Measurements from ENCODE around the gene SOAT1. TPM values are rescaled to one million over a fixed set of nuclear protein-coding genes. Genes with fewer than 3 reads are reported as not detected.
"Not testable (repeated sequence)": the region's sequence is repeated elsewhere in the genome, so short reads cannot be mapped to it uniquely, and the experiment has no call there.

The SOAT1 gene
- total and polyA plus RNA-seq, 2 of the 8 experiments (the other 6 are each of a cell fraction or from before 2014, with no cell fraction given): 2.7 to 4.7 TPM

- TF ChIP-seq KDM5A (IDR thresholded peaks at IDR 0.05; ENCODE audit: low read length) (no peak), BACH1 (IDR thresholded peaks at IDR 0.05; ENCODE audit: low read length) (no peak), SIRT6 (IDR thresholded peaks at IDR 0.05; ENCODE audit: low read length) (no peak), CTBP2 (IDR thresholded peaks at IDR 0.05; ENCODE audit: borderline replicate concordance, insufficient read depth, insufficient read length, low read length) (no peak), SUZ12 (IDR thresholded peaks at IDR 0.05; ENCODE audit: low read length) (no peak), CREB1 (IDR thresholded peaks at IDR 0.05) (no peak), POLR2A (IDR thresholded peaks at IDR 0.05; ENCODE audit: control extremely low read depth in 1 of 2, low read depth in 2 of 2, low read length in 2 of 2) (no peak), NANOG (IDR thresholded peaks at IDR 0.05; ENCODE audit: insufficient read depth, low read depth, low read length, poor library complexity, severe bottlenecking) (no peak), USF2 (IDR thresholded peaks at IDR 0.05; ENCODE audit: low read length) (no peak)
Observed at GRCh38 chr1:179393721-179394120, 100.1 kb downstream of the SOAT1 start (continued).

- H3K4ac ChIP-seq (replicated peaks; ENCODE audit: insufficient read length, low read depth, low read length); H2BK15ac ChIP-seq (ENCODE audit: low read length); H3K18ac ChIP-seq (ENCODE audit: extremely low read depth, low read length); H3K79me1 ChIP-seq (ENCODE audit: low read depth, low read length); FAIRE-seq; H2BK20ac ChIP-seq (ENCODE audit: low read length); H3K9me3 ChIP-seq (ENCODE audit: insufficient read depth in 2 of 2, low read depth in 1 of 2, low read length in 1 of 2); H2AK5ac ChIP-seq (ENCODE audit: low read depth, low read length); CTCF ChIA-PET (ENCODE audit: partially characterized antibody); H3K9ac ChIP-seq (replicated peaks in 1 of 4; ENCODE audit: extremely low read depth in 1 of 4, low read depth in 3 of 4, low read length in 3 of 4); H3K27me3 ChIP-seq (replicated peaks in 1 of 4; ENCODE audit: control insufficient read depth in 3 of 4, extremely low read depth in 1 of 4, insufficient read depth in 3 of 4, low read length in 3 of 4); H3K4me1 ChIP-seq (replicated peaks in 1 of 4; ENCODE audit: control insufficient read depth in 3 of 4, insufficient read depth in 4 of 4, low read length in 3 of 4); H2BK120ac ChIP-seq (replicated peaks; ENCODE audit: low read depth, low read length); H3K23ac ChIP-seq (ENCODE audit: insufficient read length); H2AFZ ChIP-seq (ENCODE audit: low read length); H2BK12ac ChIP-seq (ENCODE audit: low read depth, low read length); H3K56ac ChIP-seq (replicated peaks; ENCODE audit: insufficient read length, low read depth, low read length); H3K4me2 ChIP-seq (ENCODE audit: insufficient read depth in 1 of 2, low read depth in 2 of 2, low read length in 2 of 2); POLR2A ChIA-PET (ENCODE audit: partially characterized antibody); H4K91ac ChIP-seq (replicated peaks; ENCODE audit: insufficient read length, low read length); H2BK5ac ChIP-seq (ENCODE audit: low read depth, low read length); DNase-seq (ENCODE audit: low read depth in 1 of 2, low spot score in 2 of 2); H3K36me3 ChIP-seq (ENCODE audit: control insufficient read depth in 2 of 4, insufficient read depth in 4 of 4, low read length in 3 of 4); H4K20me1 ChIP-seq (replicated peaks in 1 of 2; ENCODE audit: control insufficient read depth in 1 of 2, insufficient read depth in 2 of 2, low read length in 2 of 2); H3K79me2 ChIP-seq (ENCODE audit: control insufficient read depth in 1 of 2, insufficient read depth in 2 of 2, low read length in 2 of 2); H3K4me3 ChIP-seq (ENCODE audit: extremely low read depth in 1 of 4, insufficient read depth in 2 of 4, low read depth in 3 of 4, low read length in 4 of 4); H4K8ac ChIP-seq (ENCODE audit: extremely low read depth, insufficient read depth, low read length); H3K27ac ChIP-seq (ENCODE audit: low read depth, low read length); H3K23me2 ChIP-seq (ENCODE audit: low read depth, low read length); H3K14ac ChIP-seq (ENCODE audit: insufficient read length); H4K5ac ChIP-seq (ENCODE audit: insufficient read length, low read depth, low read length): not testable (repeated sequence)
- WGBS, 2 experiments (ENCODE audit: extremely low coverage in 1 of 2, insufficient coverage in 1 of 2, insufficient read length in 1 of 2, insufficient replicate concordance in 2 of 2, low coverage in 1 of 2, low lambda C conversion rate in 2 of 2, missing lambda C conversion rate in 1 of 2): 85% methylated on average over 2 of the region's 2 CpGs; no CpG with 5 or more reads in 1 of the 2 experiments
Observed at GRCh38 chr1:179399399-179399798, 105.8 kb downstream of the SOAT1 start.
